ENCODE data around the gene CDR2.
"Not testable (repeated sequence)": the region's sequence is repeated elsewhere in the genome, so short reads cannot be mapped to it uniquely, and the experiment has no call there.

Gene CDR2

GRCh38 chr16:22374311-22375116 lies at the start of gene CDR2:
Gene CDR2 (minus strand): TSS chr16:22374619. CDS start chr16:22374309, 310 bp downstream.
- peak; percentile 95 for DNase-seq (ENCODE audit: low read depth)

GRCh38 chr16:22423716-22424115 lies 49.3 kb upstream of the CDR2 start:
- DNase-seq (ENCODE audit: low read depth), result no peak

- no peak for DNase-seq (ENCODE audit: low read depth)
These were observed 46.7 kb upstream of the CDR2 start for GRCh38 chr16:22421136-22421535.

GRCh38 chr16:22420606-22421135 lies 46.3 kb upstream of the CDR2 start:
- DNase-seq (ENCODE audit: low read depth), result no peak

GRCh38 chr16:22419908-22420307 lies 45.5 kb upstream of the CDR2 start:
- DNase-seq (ENCODE audit: low read depth), result no peak

GRCh38 chr16:22418826-22419225 lies 44.4 kb upstream of the CDR2 start:
- no peak for DNase-seq (ENCODE audit: low read depth)

GRCh38 chr16:22417798-22418197 lies 43.4 kb upstream of the CDR2 start:
- DNase-seq (ENCODE audit: low read depth), result not testable (repeated sequence)

- DNase-seq (ENCODE audit: low read depth), result no peak
These were observed 42.6 kb upstream of the CDR2 start for GRCh38 chr16:22417019-22417418.

- no peak for DNase-seq (ENCODE audit: low read depth)
These were observed 39.4 kb upstream of the CDR2 start for GRCh38 chr16:22413819-22414218.

- no peak for DNase-seq (ENCODE audit: low read depth)
These were observed 33.1 kb upstream of the CDR2 start for GRCh38 chr16:22407486-22407885.

- peak; percentile 47 for DNase-seq (ENCODE audit: low read depth)
These were observed 27.8 kb upstream of the CDR2 start for GRCh38 chr16:22402191-22402590.

GRCh38 chr16:22400900-22401299 lies 26.5 kb upstream of the CDR2 start:
- DNase-seq (ENCODE audit: low read depth), result no peak

- DNase-seq (ENCODE audit: low read depth), result peak; percentile 44
These were observed 23.5 kb upstream of the CDR2 start for GRCh38 chr16:22397931-22398330.

GRCh38 chr16:22397464-22397863 lies 23.0 kb upstream of the CDR2 start:
- peak; percentile 99 for DNase-seq (ENCODE audit: low read depth)

- no peak for DNase-seq (ENCODE audit: low read depth)
These were observed 21.5 kb upstream of the CDR2 start for GRCh38 chr16:22395960-22396359.

GRCh38 chr16:22394121-22394520 lies 19.7 kb upstream of the CDR2 start:
- no peak for DNase-seq (ENCODE audit: low read depth)

- peak; percentile 28 for DNase-seq (ENCODE audit: low read depth)
These were observed 13.8 kb upstream of the CDR2 start for GRCh38 chr16:22388101-22388644.

- DNase-seq (ENCODE audit: low read depth), result peak; percentile 92
These were observed 12.6 kb upstream of the CDR2 start for GRCh38 chr16:22386976-22387375.

- no peak for DNase-seq (ENCODE audit: low read depth)
These were observed 10.8 kb upstream of the CDR2 start for GRCh38 chr16:22385196-22385595.

- no peak for DNase-seq (ENCODE audit: low read depth)
These were observed 9.4 kb upstream of the CDR2 start for GRCh38 chr16:22383827-22384226.

GRCh38 chr16:22381392-22381791 lies 7.0 kb upstream of the CDR2 start:
- no peak for DNase-seq (ENCODE audit: low read depth)

- DNase-seq (ENCODE audit: low read depth), result peak; percentile 71
These were observed 6.1 kb upstream of the CDR2 start for GRCh38 chr16:22380529-22380928.

GRCh38 chr16:22379656-22380055 lies 5.2 kb upstream of the CDR2 start:
- no peak for DNase-seq (ENCODE audit: low read depth)
